GM12892 (cell line): Measurements from ENCODE around the gene SDCCAG8.

ENCODE experiments used
- POLR2A ChIP-seq: IDR thresholded peaks from 2 replicates; pipeline ENCODE4 v1.6.1; 2011; ENCODE audit warnings: low read depth, low read length, control low read depth
- POLR2AphosphoS5 ChIP-seq: IDR thresholded peaks from 2 replicates; pipeline ENCODE4 v1.6.1; 2011; ENCODE audit warnings: low read depth, low read length, control low read depth
- TAF1 ChIP-seq: IDR thresholded peaks from 2 replicates; pipeline ENCODE4 v1.6.1; 2011; ENCODE audit warnings: low read depth, mild to moderate bottlenecking, control low read depth, low read length, borderline replicate concordance

GRCh38 chr1:243471026-243471685 is 215.3 kb downstream of the SDCCAG8 start:
- TF ChIP-seq TAF1 = no peak
- TF ChIP-seq POLR2A = no peak
- TF ChIP-seq POLR2AphosphoS5 = no peak
